Endothelial cell of umbilical vein (primary cell): ENCODE results near the gene C1QB. TPM values are rescaled to one million over a fixed set of nuclear protein-coding genes. Genes with fewer than 3 reads are reported as not detected.

Experiments used
- BruUV-seq: library from RNA; stranded (reverse); fragments of 400-500 nt; replicated peaks from 2 replicates; lab custom pipeline; 2021; lab: Mats Ljungman, UMichigan
- CTCF ChIA-PET: fragments of 300-600, 350-600 bp; sonication (Branson Sonifier 250); formaldehyde crosslinking; loops from one replicate; lab custom pipeline; 2021; ENCODE audit warnings: antibody characterized with exemption, inconsistent platforms; lab: Charles Lee
- POLR2A ChIA-PET: fragments of 300-600, 350-600 bp; sonication (Branson Sonifier 250); formaldehyde crosslinking; loops from one replicate; lab custom pipeline; 2021; ENCODE audit warnings: antibody characterized with exemption, inconsistent platforms; lab: Charles Lee
- DNase-seq: peaks from one replicate; pipeline ENCODE4 v3.0.0-alpha.2; 2011; ENCODE audit warnings: low read depth, low spot score
- FAIRE-seq: peaks from 2 replicates; lab custom pipeline; 2011; peaks lifted over from hg19 to GRCh38; lab: Jason Lieb, UNC
- H2AFZ ChIP-seq: 2 replicates; pipeline ENCODE4 v1.6.0; 2012; ENCODE audit warnings: low read depth, low read length, control low read depth, inconsistent platforms
- H3K27ac ChIP-seq: 2 replicates; pipeline ENCODE4 v1.5.1; 2011; ENCODE audit warnings: low read depth, mild to moderate bottlenecking, control low read depth, low read length, moderate library complexity; ENCODE audit not compliant: insufficient read depth
- H3K27me3 ChIP-seq, 2 experiments: 2 replicates each; pipeline versions ENCODE4 v1.6.0 to v1.6.1; 2011; ENCODE audit warnings: low read length in 2 of 2, mixed read lengths in 1 of 2; ENCODE audit not compliant: control insufficient read depth in 2 of 2, insufficient read depth in 2 of 2
- H3K36me3 ChIP-seq, 2 experiments: 2 replicates in 1 of 2; 3 replicates in 1 of 2; pipeline ENCODE4 v1.5.1; 2011; ENCODE audit warnings: low read length in 2 of 2, mild to moderate bottlenecking in 1 of 2, moderate library complexity in 1 of 2; ENCODE audit not compliant: control insufficient read depth in 2 of 2, insufficient read depth in 2 of 2; ENCODE audit errors: extremely low read depth in 1 of 2
- H3K4me1 ChIP-seq: 3 replicates; pipeline ENCODE4 v1.5.1; 2011; ENCODE audit warnings: mild to moderate bottlenecking, low read length; ENCODE audit not compliant: control insufficient read depth, insufficient read depth; ENCODE audit errors: extremely low read depth
- H3K4me2 ChIP-seq: 2 replicates; pipeline ENCODE4 v1.6.1; 2011; ENCODE audit warnings: low read length, control low read depth, mixed read lengths; ENCODE audit not compliant: insufficient read depth
- H3K4me3 ChIP-seq, 3 experiments: fragments of 200-600 bp in 1 of 3; sonication (generic), shearing (Covaris generic) in 1 of 3; replicated peaks in 1 of 3; 2 replicates each; pipeline ENCODE4 v1.5.1; 2011 to 2016; ENCODE audit warnings: control low read depth in 3 of 3, low read length in 3 of 3, mild to moderate bottlenecking in 2 of 3, inconsistent platforms in 1 of 3, low read depth in 1 of 3, moderate library complexity in 1 of 3; ENCODE audit not compliant: insufficient read depth in 1 of 3
- H3K79me2 ChIP-seq: 2 replicates; pipeline ENCODE4 v1.6.0; 2012; ENCODE audit warnings: low read length, inconsistent platforms; ENCODE audit not compliant: control insufficient read depth, insufficient read depth
- H3K9ac ChIP-seq: replicated peaks from 2 replicates; pipeline ENCODE3; 2011; ENCODE audit warnings: low read length, control low read depth; ENCODE audit not compliant: insufficient read depth; ENCODE audit errors: extremely low read depth
- H3K9me1 ChIP-seq: replicated peaks from 3 replicates; pipeline ENCODE4 v1.6.0; 2011; ENCODE audit warnings: mild to moderate bottlenecking, low read length; ENCODE audit not compliant: control insufficient read depth, insufficient read depth; ENCODE audit errors: extremely low read depth
- H3K9me3 ChIP-seq: replicated peaks from 2 replicates; pipeline ENCODE4 v1.5.1; 2012; ENCODE audit warnings: low read length, inconsistent platforms; ENCODE audit not compliant: control insufficient read depth, insufficient read depth
- H4K20me1 ChIP-seq: replicated peaks from 2 replicates; pipeline ENCODE3; 2011; ENCODE audit warnings: mild to moderate bottlenecking, low read length; ENCODE audit not compliant: control insufficient read depth, insufficient read depth; ENCODE audit errors: extremely low read depth
- CTCF ChIP-seq, 2 donors: IDR thresholded peaks; 1 replicate in 1 of 2; 2 replicates in 1 of 2; pipeline ENCODE4 v1.5.1; 2011; ENCODE audit warnings: low read length in 2 of 2, mild to moderate bottlenecking in 2 of 2, moderate library complexity in 2 of 2, control low read depth in 1 of 2, inconsistent platforms in 1 of 2, low read depth in 1 of 2; ENCODE audit not compliant: insufficient read depth in 1 of 2; ENCODE audit errors: extremely low read depth in 1 of 2
- FOS ChIP-seq: IDR thresholded peaks from 2 replicates; pipeline ENCODE4 v1.6.1; 2011; ENCODE audit warnings: mild to moderate bottlenecking, low read length, moderate library complexity, borderline replicate concordance; ENCODE audit not compliant: insufficient read depth
- GATA2 ChIP-seq: IDR thresholded peaks from 2 replicates; pipeline ENCODE4 v1.7.0; 2011; ENCODE audit warnings: low read depth, mild to moderate bottlenecking, moderate library complexity, mixed read lengths, low read length; ENCODE audit not compliant: insufficient read length, insufficient read depth
- JUN ChIP-seq: IDR thresholded peaks from 2 replicates; pipeline ENCODE4 v1.6.1; 2011; ENCODE audit warnings: borderline replicate concordance, low read depth; ENCODE audit not compliant: insufficient read length, insufficient read depth
- MAX ChIP-seq: IDR thresholded peaks from 2 replicates; pipeline ENCODE4 v1.6.1; 2011; ENCODE audit not compliant: insufficient read depth, insufficient read length
- MYC ChIP-seq: IDR thresholded peaks from one replicate; pipeline ENCODE4 v1.6.1; 2011; ENCODE audit warnings: mild to moderate bottlenecking, low read depth, low read length
- POLR2A ChIP-seq: IDR thresholded peaks from 2 replicates; pipeline ENCODE4 v1.6.1; 2012; ENCODE audit warnings: low read depth, mild to moderate bottlenecking, control low read depth, low read length
- POLR2AphosphoS5 ChIP-seq: IDR thresholded peaks from 2 replicates; pipeline ENCODE4 v1.6.1; 2012; ENCODE audit warnings: low read depth, mild to moderate bottlenecking, control low read depth, low read length, moderate library complexity; ENCODE audit not compliant: insufficient read depth
- dilution Hi-C: fragments of 300-500 bp; cut with MboI; formaldehyde crosslinking; loops from one replicate; pipeline ENCODE4 v1.15.0; 2019; ENCODE audit warnings: low sequenced_read_pairs; ENCODE audit not compliant: extremely low pct_ligation_motif_present
- intact Hi-C: fragments of 100-400 bp; cut with micrococcal nuclease; formaldehyde crosslinking; loops from one replicate; pipeline ENCODE4 v1.10.0; 2022
- polyA plus RNA-seq, 4 experiments: library from polyadenylated mRNA; depleted of rRNA in 3 of 4; stranded (reverse) in 3 of 4; unstranded in 1 of 4; fragments of >200 nt; gene quantifications; 2 replicates each; pipeline versions ENCODE4 v1.2.1 to v1.2.3, GENCODE V29; 2011 to 2012; ENCODE audit warnings: missing spikeins in 1 of 4
- total RNA-seq: library from RNA; stranded (reverse); gene quantifications from 2 replicates; pipeline ENCODE4 v1.2.3, GENCODE V29; 2021

The C1QB gene
- total and polyA plus RNA-seq, 2 donors (not counting 3 experiments of a cell fraction or from before 2014, with no cell fraction given) = not detected

GRCh38 chr1:22676916-22677583 is 24.0 kb downstream of the C1QB start:
- Histone ChIP-seq H3K9me3 (no peaks in the 10 kb centered on the region), H3K4me3 (no peak overlapping the region), H2AFZ (peak overlapping the region; percentile 67), H3K36me3 (no peaks in the 10 kb centered on the region), H3K4me2 (no peak overlapping the region), H4K20me1 (no peaks in the 10 kb centered on the region), H3K79me2 (no peaks in the 10 kb centered on the region), H3K27me3 (peaks cover 4 to 6% of the 10 kb centered on the region in 2 experiments), H3K9me1 (no peaks in the 10 kb centered on the region), H3K9ac (no peak overlapping the region), H3K27ac (peak overlapping the region; percentile 67), H3K4me1 (peaks cover 10% of the 10 kb centered on the region)
- TF ChIP-seq MYC (no peak), CTCF (IDR thresholded peaks at IDR 0.05; ENCODE audit: extremely low read depth in 1 of 2, insufficient read depth in 1 of 2, low read depth in 1 of 2, low read length in 2 of 2) (no peak), POLR2AphosphoS5 (no peak), GATA2 (no peak), POLR2A (no peak), MAX (no peak), FOS (no peak), JUN (no peak)
- ChIA-PET POLR2A (no interaction called here), CTCF (interaction anchor here (1.1 to 5.8 kb wide), 8 partner anchors 12 to 255 kb away, joined by 3 to 149 read pairs (median 13); no protein-coding TSS in a partner anchor)
- dilution Hi-C loops (no loop called here), intact Hi-C loops (no loop called here)
- DNase-seq = no peak
- BruUV-seq = no TSS peak
- no peak for FAIRE-seq
